HPDE6-E6E7 (cell line): ENCODE data around the gene ARHGAP18.

Source experiments
- DNase-seq: peaks from one replicate; pipeline ENCODE4 v3.0.0; 2011; ENCODE audit warnings: missing footprints; ENCODE audit errors: extremely low spot score

ARHGAP18 gene

DNA sequence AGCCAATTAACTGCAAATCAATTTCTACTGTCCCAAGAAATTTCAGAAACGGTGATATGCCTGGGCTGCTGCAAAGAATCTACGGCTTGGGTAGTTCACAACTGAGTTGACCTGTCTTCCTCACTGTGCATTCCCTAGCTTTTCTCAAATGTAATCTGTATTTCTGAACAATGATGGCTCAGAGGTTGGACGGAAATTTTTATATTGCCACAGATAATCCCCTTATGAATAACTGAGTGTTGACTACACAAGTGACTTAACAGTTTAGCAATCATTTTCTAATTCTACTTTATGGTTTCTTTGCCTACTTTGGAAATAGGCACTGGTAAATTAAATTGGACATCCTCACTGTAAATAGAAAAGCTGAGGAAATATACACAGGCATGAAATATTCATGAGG is 94.5 kb downstream of the ARHGAP18 start:
- no peak for DNase-seq

DNA sequence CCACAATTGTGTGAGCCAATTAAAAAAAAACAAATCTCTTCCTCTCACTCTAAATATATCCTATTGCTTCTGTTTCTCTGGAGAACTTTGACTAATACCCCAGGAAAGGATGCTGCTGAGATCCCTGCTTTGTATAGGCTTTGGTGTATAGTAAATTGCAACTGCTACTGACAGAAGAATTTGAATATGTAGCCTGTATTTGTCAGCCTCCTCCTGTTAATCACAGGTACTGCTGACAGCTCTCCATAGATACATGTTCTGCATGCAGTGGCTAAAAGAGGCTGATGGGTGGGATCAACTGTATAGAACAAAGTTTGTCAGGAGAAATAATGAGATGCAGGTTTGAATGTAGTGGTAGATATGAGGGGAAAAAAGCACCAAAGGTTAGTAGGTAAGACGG is 95.0 kb downstream of the ARHGAP18 start:
- DNase-seq = no peak

DNA sequence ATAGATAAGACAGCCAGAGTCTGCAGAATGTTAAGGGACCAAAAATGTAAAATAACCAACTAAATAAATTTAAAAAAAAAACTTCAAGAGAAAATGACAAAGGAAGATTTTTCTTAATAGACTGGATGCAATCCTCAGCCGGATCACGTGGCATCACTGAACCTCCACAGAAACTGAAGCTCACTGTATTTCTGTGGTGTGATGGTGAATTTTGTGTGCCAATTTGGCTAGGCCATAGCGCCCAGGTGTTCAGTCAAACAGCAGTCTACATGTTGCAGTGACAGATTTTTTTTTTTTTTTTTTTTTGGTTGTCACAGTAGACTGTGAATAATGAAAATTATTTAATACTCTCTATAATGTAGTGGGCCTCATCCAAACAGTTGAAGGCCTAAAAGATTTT is 95.5 kb downstream of the ARHGAP18 start:
- no peak for DNase-seq

DNA sequence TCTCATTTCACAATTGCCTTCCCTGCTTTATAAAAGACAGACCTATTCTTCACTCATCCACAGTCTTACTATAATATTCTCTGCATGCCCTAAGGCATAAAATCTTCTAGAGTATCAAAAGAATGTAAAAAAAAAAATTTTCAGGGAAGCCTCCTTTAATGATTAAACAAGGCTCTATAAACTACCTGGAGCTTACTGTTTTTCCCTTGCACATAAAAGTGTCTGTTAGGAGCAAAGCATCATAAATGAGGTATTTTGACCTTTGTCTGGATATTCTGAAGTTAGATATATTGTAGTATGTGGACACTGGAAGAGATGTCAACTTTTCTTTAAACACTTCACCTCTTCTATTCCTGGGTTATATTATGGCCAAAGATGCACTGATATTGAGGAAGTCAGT is 97.5 kb downstream of the ARHGAP18 start:
- no peak for DNase-seq

DNA sequence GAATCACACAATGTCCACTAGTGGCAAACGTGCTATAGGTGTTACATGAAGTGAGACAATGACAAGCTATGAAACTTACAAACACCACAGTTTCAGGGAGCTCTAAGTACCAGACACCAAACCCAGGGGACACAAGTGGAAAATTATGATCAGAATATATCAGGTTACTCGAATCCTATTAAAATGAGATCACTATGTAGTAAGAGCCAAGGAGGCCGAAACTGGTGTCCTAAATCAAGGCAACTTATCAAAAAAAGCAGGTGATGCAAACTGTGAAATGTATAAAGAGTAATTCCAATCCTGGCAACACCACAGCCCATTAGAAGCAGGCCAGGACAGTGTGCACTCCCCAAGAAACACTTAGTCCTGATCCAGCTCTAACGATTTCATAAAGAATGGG is 100.3 kb downstream of the ARHGAP18 start:
- DNase-seq = no peak

DNA sequence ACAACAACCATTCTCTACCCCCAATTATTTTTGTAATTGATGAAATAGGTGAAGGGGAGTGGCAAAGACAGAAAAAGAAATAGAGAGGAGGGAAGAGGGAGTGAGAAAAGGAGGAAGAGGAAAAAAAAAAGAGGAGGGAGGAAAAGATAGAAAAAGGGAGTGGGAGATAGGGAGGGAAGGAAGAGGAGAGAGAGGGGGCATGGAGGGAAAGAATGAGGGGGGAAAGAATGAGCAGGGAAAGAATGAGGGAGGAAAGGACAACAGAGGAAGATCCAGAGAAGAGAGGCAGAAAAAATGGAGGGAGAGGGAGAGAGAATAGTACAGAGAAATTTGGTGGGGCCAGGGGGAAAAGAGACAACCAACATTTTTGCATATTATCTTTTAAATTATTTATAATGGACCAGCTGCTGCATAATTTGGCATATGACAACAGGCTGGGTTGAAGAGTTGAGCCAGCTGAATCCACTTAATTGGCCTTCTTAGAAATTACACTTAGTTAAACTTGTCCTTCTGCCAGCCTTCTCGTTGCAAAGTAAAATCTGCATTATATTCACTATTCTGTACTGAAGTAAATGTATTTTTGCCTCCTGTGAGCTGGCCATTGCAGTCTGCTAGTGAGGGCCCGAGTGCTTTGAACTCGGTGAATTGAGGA is 101.0 kb downstream of the ARHGAP18 start:
- DNase-seq = no peak

DNA sequence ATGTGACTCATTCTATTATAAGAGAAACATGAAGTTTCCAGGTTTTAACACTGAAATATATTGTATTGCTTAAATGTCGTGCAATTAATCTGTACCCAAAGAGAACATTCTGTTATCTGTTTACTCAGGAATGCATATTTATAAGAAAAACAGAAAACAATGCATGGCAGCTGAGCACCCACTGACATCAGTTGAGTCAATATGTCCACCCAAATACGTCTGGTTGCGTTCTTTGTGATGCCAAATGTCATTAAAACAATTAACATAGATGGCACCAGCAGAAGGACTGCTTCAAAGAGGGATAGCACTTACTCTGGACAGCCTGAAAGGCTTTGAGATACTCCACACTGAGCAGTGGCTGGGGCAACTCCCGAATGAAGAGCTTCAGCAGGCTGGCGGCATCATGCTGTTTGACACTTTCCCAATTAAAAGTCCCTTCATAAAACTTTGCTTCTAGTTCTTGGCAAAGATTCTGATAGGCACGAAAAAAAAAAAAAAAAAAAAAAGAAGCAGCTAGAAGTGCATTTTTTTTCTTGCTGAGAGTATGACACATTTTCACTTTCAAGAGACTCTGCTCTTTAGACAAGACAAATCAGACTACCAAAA is 102.3 kb downstream of the ARHGAP18 start:
- no peak for DNase-seq

DNA sequence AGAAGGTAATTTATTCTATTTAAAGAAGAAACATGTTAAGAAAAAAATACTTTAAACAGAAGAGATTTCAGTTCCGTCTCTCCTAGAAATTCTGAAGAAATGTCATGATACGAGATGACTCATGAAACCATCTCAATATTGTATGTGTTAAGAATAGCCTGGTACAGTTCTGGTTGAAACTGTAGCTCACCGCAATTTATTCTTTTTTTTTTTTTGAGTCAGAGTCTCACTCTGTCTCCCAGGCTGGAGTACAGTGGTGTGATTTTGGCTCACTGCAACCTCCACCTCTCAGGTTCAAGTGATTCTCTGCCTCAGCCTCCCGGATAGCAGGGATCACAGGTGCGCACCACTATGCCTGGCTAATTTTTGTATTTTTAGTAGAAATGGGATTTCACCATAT is 103.3 kb downstream of the ARHGAP18 start:
- DNase-seq = no peak

DNA sequence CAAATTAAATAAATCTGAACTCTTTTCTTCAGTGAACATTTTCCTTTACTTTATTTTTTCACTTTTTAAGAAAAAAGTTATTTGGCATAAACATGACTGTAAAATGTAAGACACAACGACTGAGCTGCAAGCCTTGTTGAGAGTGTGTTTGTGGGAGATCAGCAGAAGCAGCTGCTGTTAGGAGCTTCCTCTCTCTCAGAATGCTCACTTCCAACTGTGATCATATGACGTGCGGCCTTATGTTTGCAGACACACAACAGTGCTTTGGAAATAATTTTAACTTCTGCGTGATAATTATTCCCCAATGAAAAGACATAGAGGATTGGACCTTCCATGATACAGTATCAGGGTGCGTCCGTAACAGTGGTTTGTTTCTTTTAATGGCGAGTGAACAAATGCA is 104.0 kb downstream of the ARHGAP18 start:
- DNase-seq = no peak

DNA sequence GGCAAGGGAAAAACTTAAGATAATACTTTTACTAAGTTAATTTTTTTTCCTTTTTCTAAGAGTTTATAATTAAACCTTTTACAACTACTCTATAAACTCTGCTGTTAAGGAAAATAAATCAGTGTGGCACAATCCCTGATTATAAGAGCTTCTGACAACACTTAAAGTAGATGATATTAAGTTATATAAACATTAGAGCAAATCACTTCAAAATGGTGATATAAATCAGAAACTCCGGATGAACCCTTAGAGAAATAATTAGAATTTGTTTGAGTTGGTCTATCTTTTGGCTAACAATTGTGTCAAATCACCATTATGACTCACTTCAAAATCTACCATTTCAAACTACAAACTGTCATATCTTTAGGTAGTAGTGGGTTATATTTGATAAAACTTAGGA is 104.9 kb downstream of the ARHGAP18 start:
- DNase-seq = no peak

DNA sequence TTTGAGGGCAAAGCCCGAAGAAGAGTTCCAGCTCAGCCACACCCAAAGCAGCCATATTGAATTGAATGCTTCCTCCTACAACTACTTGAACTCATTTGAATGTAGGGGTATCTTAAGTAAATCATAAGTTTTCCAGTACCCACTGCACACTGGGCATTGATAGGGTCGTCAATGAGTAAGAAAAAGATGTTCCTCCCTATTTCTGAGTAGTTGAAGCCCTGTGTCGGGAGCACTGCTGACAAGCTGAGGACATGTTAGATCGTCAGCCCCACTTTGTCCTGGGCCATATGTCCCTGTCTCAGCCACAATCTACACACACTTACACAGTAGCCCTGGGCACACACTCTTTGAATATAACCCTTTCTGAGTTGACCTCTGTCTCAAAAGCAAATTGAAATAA is 105.7 kb downstream of the ARHGAP18 start:
- no peak for DNase-seq

DNA sequence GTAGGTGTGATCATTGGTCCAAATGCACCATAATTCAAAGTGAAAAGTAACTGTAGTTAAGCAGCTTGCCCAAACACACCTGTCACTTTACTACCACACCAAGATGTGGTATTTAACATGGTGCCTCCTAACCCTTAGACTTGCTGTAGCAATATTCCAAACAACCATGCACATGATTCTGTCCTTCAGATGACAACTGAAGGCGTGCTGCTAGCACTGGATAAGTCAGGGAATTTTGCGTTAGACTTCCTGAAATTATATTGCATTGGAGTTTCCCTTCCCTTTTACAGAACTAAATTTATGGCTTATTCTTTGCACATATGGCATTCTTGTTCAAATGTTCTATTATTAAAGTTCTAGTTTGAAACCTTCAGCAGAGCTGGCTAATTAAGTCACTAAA is 106.2 kb downstream of the ARHGAP18 start:
- DNase-seq = no peak

DNA sequence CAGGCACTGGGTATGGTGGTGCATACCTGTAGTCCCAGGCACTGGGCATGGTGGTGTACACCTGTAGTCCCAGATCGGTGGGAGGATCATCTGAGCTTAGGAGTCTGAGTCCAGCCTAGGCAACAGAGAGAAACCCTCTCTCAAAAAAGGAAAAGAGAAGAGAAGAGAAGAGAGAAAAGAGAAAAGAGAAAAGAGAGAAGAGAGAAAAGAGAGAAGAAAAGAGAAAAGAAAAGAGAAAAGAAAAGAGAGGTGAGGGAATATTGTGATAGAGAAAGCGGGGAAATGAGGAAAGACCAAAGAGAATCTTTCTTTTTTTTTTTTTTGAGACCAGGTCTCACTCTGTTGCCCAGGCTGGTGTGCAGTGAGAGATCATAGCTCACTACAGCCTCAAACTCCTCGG is 108.7 kb downstream of the ARHGAP18 start:
- DNase-seq = no peak

DNA sequence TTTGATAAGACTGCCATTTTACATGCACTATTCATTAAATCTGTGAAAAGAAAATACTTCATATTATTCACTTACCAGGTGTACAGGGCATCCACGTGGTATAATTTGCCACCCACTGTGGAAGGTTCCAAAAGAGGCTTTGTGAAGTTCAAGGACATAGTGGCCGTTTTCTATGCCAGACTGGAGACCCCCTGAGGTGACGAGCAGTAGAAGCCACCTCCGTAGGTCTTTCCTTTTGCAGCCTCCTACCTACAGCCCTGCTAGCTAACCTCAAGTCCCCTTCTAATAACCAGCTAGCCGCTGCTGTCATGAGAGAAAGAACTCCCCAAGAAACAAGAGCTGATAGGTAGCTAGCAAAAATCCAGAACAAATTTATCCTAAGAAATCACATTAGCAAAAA is 110.5 kb downstream of the ARHGAP18 start:
- DNase-seq = no peak

DNA sequence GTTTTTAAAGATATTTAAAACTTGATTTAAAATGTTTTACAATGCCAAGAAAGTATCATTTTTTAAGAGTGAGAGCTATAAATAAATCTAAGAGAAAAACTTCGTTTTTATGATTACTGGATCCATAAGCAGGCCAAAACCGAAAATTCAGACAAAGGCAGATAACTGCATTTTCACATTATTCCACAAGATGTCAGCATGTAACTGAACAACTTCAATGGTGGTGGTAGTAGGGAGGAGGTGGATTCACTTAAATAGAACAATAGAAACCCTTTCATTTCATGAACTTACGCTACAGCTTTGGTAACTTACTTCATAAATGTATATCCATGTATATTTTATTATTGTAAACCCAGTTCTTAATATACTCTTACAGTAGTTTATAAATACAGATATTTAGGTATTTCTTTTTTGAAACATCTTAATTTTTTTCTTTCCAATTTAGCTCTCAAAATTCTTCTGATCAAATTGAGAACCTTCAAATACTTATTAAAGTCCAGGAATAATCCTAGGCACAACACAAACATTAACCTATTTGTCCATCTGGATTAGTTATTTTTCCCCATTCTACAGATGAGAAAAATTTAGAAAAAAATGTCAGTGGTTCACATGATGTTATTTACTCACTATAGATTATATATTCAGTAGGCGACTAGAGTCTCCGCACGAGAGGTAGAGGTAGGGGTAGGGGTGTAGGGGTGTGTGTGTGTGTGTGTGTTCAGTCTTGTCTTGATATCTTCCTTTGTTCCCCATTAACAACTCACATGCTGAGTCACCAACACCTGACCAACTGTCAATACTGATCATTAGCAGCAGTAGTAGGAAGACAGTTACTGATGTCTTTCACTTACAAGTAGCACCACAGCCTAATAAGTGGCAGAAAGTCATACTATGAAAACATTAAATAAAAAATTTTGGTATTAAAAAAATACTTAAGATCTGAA is 111.5 kb downstream of the ARHGAP18 start:
- peak; percentile 59 for DNase-seq

DNA sequence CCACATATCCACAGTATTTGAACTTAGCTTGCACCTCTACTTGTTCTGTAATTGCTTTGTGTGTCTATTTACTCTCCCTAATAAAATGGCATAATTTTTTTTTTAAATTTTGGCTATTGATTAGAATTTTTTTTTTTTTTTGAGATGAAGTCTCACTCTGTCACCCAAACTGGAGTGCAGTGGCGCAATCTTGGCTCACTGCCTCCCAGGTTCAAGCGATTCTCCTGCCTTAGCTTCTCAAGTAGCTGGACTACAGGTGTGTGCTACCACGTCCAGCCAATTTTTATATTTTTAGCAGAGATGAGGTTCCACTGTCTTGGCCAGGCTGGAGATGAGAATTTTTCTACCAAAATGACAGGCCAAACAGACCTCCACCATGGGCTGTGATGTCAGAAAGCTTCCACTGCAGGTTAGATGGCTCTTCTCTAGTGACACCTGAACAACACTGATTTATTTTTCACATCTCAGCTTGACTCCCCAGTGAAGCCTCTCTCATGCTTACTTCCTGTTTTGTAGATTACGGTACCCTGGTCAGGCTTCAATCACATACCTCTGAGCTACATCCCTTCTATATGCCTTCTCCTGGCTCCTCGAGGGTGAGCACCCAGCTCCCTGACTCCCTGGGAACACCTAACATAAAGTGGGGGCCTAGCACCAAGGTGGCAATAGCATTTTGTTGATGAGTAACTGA is 112.8 kb downstream of the ARHGAP18 start:
- no peak for DNase-seq

DNA sequence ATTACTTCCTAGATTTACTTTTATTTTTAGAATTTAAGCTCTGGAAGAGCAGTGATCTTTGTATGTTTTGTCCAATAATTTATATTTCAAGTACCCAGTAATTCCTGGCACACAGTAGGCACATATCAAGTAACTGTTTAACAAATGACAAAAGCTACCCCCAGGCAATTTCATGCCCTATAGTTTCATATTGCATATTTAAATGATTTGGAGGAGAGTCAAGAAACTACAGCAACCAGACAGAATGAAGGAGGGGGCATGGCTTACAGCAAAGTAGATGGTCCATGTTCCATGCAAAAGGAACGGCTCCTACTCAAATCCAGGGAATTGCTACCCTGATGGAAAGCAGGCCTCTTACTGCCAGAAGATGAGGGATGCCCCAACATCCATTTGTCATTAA is 113.5 kb downstream of the ARHGAP18 start:
- no peak for DNase-seq

DNA sequence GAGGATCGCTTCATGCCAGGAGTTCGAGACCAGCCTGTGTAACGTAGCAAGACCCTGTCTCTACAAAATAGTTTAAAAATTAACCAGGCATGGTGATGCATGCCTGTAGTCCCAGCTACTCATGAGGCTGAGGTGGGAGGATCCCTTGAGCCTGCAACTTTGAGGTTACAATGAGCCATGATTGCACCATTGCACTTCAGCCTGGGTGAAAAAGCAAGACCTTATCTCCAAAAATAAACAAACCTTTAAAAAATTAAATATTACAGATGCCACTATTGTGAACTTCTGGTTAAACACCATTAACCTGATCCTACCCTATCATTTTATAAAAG is 116.8 kb downstream of the ARHGAP18 start:
- no peak for DNase-seq

DNA sequence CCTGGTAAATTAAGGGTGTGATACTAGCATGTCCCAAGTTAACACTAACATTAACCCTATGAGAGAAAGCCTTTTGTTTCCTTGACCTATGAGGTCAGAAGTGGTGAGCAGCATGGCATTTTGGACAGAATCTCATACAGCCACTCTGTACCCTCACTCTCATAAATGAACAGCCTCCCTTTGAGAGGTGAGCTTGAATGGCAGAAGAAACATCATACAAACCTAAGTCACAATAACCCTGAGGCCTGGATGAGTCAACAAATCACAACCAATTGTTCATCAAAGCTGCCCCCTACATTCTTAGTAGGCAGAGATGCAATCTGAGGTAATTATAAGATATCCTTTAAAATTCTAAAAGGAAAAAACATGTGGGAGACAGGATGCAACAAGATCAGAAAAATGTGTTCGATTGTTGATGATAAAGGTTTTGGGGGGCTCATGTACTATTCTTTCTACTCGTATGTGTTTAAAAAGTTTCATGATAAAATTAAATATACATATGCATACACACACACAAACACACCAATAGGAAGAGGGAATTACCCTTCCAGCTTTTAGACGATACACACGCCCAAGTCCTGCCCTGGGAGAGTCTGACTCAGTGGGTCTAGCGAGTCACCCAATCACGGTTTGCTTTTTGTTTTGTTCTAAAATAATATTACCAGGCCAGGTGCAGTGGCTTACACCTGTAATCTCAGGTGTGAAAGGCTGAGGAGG is 117.3 kb downstream of the ARHGAP18 start:
- DNase-seq = no peak

DNA sequence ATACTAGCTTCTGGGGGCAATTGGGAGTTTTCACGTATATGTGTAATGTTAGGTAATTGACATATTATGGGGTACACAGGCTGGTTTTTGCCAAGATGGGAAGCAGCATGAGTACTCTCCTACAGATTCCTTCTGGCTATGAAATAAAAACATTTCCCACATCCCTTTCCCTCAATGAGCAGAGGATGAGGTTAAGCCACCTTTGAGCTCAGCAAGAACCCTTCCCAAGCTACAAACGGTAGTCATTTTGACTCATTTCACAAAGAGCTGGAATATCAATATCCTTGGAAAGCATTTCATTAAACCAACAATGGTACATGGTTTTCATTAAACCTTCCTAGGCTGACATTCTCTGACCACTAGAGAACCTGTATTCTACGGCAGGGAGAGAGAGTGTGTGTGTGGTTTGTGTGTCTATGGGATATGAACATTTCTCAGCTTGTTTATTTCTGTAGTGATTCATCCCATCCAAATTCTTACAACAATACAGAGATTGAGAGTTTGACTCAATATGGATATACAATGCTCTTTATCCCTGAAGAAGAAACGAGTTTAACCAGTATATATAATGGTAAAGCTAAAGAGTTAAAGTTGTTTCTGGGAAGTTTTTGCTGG is 119.5 kb downstream of the ARHGAP18 start:
- peak; percentile 26 for DNase-seq

DNA sequence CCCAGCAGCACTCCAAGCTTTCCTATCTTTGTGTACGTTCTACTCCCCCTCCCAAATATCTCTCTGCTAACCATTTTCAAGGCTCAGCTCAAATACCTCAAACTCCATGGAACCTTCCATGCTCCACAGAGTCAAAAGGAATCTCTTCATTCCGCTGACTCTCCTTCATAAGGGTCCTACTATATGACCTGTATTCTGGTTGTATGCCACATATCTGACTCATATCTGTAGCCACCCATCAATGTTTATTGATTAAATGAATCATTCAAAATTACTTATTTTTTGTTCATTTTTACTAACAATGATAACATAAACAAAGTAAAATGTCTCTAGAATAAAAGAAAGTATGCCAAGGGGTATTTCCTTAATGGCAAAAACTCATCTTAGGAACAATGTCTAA is 123.2 kb downstream of the ARHGAP18 start:
- DNase-seq = no peak
